PC-3 (cell line): Measurements from ENCODE around the gene ATIC.

Source experiments
- CTCF ChIP-seq: fragments of 300-600 bp; sonication (generic); conservative IDR thresholded peaks from 2 replicates; pipeline ENCODE4 v1.5.1; 2017; ENCODE audit warnings: antibody characterized with exemption, low read depth, mild to moderate bottlenecking, low read length
- EZH2 ChIP-seq: fragments of 300-600 bp; sonication (generic); IDR thresholded peaks from one replicate; pipeline ENCODE4 v1.6.1; 2017; ENCODE audit warnings: antibody characterized with exemption, mild to moderate bottlenecking, low read length; ENCODE audit not compliant: unreplicated experiment

GRCh38 chr2:215324811-215325210, 13.0 kb downstream of the ATIC start:
- TF ChIP-seq EZH2: no peak
- TF ChIP-seq CTCF: no peak
